HG03280 (cell line): ENCODE results near the gene CD300LF.

Experiments used
- ATAC-seq: cut with Tn5 transposase; IDR thresholded peaks from one replicate; pipeline ENCODE4 v1.9.1; 2021; ENCODE audit warnings: mild to moderate bottlenecking, moderate library complexity; ENCODE audit not compliant: unreplicated experiment

CD300LF gene

DNA sequence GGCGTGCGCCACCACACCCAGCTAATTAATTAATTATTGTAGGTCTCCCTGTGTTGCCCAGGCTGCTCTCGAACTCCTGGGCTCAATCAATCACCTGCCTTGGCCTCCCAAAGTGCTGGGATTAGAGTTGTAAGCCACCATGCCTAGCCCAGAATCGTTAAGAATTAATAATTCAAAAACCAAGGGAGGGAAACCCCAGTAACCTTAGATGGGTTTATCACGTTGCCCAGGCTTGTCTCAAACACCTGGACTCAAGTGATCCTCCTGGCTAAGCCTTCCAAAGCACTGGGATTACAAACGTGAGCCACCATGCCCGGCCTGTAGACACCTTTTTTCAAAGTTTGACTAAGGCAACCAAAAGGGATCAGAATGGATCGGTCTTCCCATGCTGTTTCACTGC, 21.6 kb downstream of the CD300LF start:
- no peak for ATAC-seq

DNA sequence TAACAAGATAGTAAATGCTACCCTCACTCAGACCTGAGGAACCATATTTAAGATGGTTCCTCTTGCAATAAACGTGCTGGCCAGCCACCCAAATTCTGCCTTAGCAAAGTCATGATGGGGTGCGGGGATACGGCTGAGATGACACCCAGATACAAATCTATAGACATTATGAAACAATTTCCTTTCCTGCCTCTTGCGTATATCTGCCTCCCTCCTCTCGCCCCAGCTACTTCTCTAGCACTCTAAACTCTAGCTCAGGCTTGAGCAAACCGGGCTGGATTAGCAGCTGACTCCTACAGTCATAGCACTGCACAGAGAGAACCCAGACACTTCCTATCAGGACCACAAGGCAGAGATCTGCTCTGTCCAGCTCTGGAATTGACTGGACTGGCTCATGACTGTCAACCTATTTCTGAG, 22.3 kb downstream of the CD300LF start:
- no peak for ATAC-seq

DNA sequence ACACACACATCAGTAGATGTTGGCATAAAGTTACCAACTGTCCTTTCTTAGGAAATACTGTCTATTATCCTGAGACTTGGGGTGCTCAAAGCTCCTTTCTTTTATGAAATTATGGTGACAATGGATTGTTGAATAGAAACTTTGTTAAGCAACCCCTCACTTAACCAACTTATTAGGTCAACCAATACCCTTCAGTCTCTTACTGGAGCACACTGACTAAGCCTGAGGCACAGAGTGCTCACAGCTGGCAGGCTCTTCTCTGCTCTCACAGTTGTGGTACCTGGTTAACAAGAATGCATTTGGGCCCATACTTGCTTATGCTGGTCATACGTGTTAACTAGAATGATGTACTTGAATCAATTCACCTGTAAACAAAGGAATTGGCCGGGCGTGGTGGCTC, 24.8 kb downstream of the CD300LF start:
- no peak for ATAC-seq

DNA sequence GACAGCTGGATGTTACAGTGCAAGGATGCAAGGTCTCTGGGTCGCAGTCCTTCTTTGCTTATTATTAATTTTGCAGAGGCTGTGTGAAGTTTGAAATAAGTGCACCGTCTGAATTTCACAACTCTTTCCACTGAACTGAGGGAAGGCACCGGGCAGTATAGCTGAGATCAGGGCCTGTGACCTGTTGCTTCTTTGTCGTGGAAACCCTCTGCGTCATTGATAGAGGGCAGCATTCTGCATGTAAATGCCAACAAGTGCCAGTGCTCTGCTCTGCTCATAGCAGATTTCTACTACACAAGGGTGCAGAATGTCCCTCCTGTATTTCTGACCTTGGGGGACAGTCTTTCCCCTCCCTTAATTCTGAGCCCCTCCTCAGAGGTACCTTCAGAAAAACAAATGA, 26.0 kb downstream of the CD300LF start:
- ATAC-seq: no peak

DNA sequence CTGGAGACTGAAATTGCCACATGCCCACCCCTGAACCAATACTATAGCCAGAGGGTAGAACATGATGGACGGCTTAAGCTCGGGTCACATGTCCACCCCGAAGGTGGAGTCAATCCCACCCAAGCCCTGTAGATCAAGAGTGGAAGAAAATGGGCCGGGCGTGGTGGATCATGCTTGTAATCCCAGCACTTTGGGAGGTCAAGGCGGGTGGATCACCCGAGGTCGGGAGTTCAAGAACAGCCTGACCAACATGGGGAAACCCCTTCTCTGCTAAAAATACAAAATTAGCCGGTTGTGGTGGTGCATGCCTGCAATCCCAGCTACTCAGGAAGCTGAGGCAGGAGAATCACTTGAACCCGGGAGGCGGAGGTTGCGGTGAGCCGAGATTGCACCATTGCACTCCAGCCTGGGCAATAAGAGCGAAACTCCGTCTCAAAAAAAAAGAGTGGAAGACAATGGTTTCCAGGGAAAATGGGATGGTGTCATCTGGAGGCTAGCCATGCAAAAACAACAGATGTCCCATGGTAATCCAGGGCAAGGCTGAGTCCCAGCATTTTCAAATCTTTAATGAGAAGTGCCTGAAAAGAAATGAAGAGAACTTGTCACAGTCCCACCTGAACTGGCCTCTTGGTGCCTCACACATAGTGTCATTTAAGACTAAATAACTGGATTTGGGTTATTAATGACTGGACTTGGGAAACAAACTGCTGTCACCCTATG, 30.1 kb downstream of the CD300LF start:
- no peak for ATAC-seq

DNA sequence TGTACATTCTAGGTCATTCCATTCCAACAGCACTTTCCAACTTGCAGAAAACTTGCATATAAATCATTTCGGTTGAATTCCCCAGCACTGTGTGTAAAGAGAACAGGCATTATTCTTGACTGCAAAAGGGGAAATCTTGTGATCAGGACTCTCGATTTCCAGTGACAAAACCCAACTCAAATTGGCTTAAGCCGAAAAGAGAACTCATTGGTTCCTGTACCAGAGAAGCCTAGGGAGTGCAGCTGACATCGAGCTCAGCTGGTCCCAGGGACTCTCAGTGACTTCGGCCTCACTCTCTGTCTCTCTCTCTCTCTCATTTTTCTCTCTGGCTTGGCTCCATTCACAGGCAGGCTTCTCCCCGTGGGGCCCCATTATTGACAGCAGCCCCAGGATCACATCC, 30.7 kb downstream of the CD300LF start:
- ATAC-seq: no peak

DNA sequence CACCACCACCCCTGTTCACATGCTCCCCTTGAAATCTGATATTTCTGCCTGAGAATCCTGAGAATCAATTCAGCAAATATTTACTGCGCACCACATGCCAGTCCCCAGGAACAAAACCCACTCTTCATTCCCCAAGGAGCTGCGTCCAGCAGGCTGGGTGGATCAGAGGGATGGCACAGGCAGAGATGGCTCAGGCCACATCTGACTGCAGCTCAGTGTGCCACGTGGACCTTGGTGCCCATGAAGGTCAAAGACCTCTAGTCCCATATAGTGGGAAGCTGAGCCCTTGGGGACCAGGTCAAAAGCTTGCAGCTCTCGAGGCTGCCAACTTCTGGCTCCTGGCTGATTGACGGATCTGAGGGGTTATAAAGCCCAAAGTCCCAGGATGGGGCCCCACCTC, 31.8 kb downstream of the CD300LF start:
- no peak for ATAC-seq

- ATAC-seq: no peak
These were observed 32.5 kb downstream of the CD300LF start for GRCh38 chr17:74680213-74680612.

- ATAC-seq: no peak
These were observed 33.3 kb downstream of the CD300LF start for GRCh38 chr17:74679374-74679773.

GRCh38 chr17:74678541-74678940, 34.2 kb downstream of the CD300LF start:
- ATAC-seq: no peak

- ATAC-seq: no peak
These were observed 34.9 kb downstream of the CD300LF start for GRCh38 chr17:74677558-74678466.

DNA sequence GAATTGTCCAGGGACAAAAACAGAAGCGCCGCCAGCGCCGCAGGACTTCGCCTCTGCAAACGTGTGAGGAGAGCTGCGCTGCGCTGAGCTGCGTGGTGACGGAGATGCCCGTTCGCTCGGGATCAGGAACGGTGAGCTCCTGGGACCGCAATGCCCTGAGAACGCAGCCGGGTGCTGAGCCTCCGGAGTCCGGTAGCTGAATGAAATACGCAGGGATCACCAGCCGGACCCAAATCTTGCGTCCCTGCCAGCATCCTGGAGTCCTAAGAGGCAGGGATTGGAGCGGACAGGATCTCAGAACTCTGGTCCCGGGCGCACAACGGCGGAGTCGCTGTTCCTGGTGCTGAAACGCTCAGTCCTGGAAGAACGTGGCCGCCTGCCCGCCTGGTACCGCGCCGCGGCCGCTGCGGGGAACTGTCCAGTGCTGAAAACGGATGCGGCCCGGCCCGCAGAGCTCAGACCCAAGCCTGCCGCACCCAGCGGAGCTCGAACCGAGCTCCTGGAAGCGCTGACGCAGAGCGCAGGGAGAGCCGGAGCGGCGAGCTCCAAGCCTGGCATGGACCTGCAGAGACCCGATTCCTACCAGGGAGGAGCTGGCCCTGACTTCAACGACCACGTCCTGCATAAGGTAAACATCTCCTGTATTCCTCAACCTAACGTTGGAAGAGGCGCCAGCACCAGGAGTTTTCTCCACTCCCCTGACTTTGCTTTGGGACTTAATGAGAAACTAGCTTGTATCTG, 41.5 kb downstream of the CD300LF start:
- ATAC-seq: no peak

DNA sequence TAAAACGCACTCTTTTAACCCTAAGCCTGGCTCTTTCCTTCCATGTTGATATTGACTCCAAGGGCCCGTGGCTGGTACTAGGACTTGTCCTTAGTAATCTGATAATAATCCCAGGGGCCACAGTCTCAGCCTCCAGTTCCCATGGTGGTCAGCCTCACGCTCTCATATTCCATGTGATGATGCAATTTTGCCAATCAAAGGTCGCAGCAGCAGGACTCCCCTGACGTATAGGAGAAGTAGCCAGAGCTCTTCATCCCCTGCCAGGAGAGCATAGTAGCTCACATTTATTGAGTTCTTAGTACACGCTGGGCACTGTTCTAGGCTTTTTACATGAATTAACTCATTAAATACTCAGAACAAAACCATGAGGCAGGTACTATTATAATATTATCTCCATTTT, 42.4 kb downstream of the CD300LF start:
- ATAC-seq: no peak

DNA sequence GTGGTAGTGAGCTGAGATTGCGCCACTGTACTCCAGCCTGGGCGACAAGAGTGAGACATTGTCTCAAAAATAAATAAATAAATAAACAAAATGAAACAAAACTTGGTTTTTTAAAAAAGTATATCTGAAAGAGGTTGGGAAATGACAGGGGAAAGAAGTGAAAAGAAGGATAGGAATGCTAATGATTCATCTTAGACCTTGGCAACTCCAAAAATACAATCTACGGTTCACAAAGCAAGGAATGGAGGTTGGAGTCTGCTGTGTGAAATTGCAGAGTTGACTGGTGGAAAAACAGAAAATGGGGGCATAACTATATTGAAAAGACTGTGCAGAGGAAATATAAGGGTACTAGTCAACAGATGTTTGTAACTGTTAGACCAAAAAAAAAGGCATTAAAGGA, 49.2 kb downstream of the CD300LF start:
- ATAC-seq: no peak

DNA sequence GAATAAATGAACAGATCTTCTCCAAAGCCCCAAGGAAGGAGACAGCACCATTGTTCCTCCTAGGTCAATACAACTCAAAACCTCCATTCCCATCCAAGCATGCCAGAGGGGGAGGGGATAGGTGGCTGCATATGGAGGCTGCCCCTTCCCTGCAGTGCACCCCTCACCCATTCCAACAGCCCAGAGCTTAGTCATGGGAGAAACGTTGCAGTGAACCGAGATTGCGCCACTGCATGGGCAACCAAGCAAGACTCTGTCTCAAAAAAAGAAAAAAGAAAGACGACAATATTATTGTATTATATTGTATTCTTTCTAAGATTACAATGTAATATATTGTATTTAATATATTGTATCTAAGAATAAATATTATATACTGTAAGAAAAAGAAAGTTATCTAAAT, 52.8 kb downstream of the CD300LF start:
- ATAC-seq: no peak

- no peak for ATAC-seq
These were observed 54.1 kb downstream of the CD300LF start for GRCh38 chr17:74658620-74659019.

- ATAC-seq: no peak
These were observed 58.0 kb downstream of the CD300LF start for GRCh38 chr17:74654742-74655141.

- no peak for ATAC-seq
These were observed 60.7 kb downstream of the CD300LF start for GRCh38 chr17:74652020-74652419.

DNA sequence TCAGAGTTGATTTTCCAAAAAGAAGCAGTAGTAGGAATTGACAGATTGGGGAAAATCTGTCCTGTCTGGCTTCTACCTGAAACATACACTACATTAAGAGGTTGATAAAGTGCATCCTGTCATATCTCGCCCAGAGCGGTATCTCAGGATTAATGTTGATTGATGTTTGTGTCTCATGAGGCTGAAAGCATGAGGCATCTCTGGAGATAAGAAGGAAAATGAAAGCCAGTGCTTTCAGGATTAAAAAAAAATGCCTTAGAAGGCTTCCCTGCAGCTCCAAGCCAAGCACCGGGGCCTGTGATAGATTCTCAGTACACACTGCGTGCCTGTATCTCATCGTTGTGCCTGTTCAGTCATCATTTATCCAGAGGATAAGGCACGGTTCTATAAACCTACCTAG, 62.8 kb downstream of the CD300LF start:
- ATAC-seq: no peak

GRCh38 chr17:74647871-74648672, 64.7 kb downstream of the CD300LF start:
- ATAC-seq: no peak

DNA sequence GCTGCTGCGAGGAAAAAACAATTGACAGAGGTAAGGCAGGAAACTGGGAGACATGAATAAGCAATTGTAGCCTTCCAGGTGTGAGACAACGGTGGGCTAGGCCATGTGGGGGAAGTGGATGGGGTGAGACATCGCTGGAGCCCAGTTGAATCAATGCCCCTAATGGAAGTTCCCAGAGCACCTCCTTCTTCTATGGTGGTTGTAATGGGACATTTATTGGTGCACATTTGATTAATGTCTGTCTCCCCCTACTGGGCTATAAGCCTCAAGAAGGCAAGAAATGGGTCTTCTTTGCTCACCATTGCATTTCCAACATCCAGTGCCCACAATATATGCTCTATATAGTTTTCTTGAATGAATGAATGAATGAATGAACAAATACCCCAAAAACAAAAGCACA, 66.5 kb downstream of the CD300LF start:
- no peak for ATAC-seq
